K562 (cell line): Measurements from ENCODE around the gene LAG3. TPM values are rescaled to one million over a fixed set of nuclear protein-coding genes. Genes with fewer than 3 reads are reported as not detected.

ENCODE experiments used
- HNRNPLL ChIP-seq: fragments of 200-400 bp; formaldehyde crosslinking; IDR thresholded peaks from 2 replicates; pipeline ENCODE4 v1.6.1; 2017; ENCODE audit warnings: low read length, low read depth, mild to moderate bottlenecking; ENCODE audit not compliant: poor library complexity, severe bottlenecking
- TBL1XR1 ChIP-seq, 2 experiments: IDR thresholded peaks; 2 replicates each; pipeline ENCODE4 v1.6.1; 2012; ENCODE audit warnings: improper control_type of control experiment in 2 of 2, low read length in 2 of 2, mild to moderate bottlenecking in 1 of 2
- YBX1 ChIP-seq: fragments of 450-650 bp; IDR thresholded peaks from 2 replicates; pipeline ENCODE4 v1.7.1; 2016; ENCODE audit warnings: mild to moderate bottlenecking
- ZNF318 ChIP-seq, 2 experiments: fragments of 450-650 bp; IDR thresholded peaks; 2 replicates each; pipeline ENCODE4 v1.6.1; 2016; ENCODE audit warnings: mild to moderate bottlenecking in 2 of 2, borderline replicate concordance in 1 of 2, low read depth in 1 of 2, moderate library complexity in 1 of 2
- ZNF655 ChIP-seq: fragments of 250-450 bp; sonication (Bioruptor Pico); IDR thresholded peaks from 2 replicates; pipeline ENCODE4 v1.5.0; 2021
- polyA plus RNA-seq, 8 experiments: library from polyadenylated mRNA; depleted of rRNA in 4 of 8; stranded (reverse) in 5 of 8; unstranded in 3 of 8; fragments of >200 nt; fragmentation: Nextera tagmentation in 2 of 8; fragmentation: Illumina TruSeq in 1 of 8; extraction: Ambion mirVana in 2 of 8; extraction: Trizol in 1 of 8; gene quantifications; 2 replicates each; pipeline versions ENCODE4 v1.2.1 to v1.2.3, GENCODE V29; 2011 to 2014; ENCODE audit warnings: inconsistent platforms in 1 of 8, missing spikeins in 1 of 8
- total RNA-seq, 7 experiments: library from RNA; depleted of rRNA in 6 of 7; stranded (reverse); fragments of >200 nt in 6 of 7; fragmentation: Illumina TruSeq in 2 of 7; extraction: Trizol in 2 of 7; gene quantifications; 2 replicates each; pipeline versions ENCODE4 v1.2.1 to v1.2.3, GENCODE V29; 2011 to 2021; ENCODE audit warnings: low replicate concordance in 1 of 7

LAG3 gene
- total and polyA plus RNA-seq, 9 of the 15 experiments (the other 6 are each of a cell fraction or from before 2014, with no cell fraction given), result 0.07 to 0.66 (median 0.09) TPM; not detected in 1

- TF ChIP-seq ZNF318 (IDR thresholded peaks at IDR 0.05; ENCODE audit: borderline replicate concordance in 1 of 2, low read depth in 1 of 2) (no peak), TBL1XR1 (IDR thresholded peaks at IDR 0.05; ENCODE audit: low read length in 2 of 2) (no peak), ZNF655 (CRISPR knock-in tag) (no peak), HNRNPLL (no peak), YBX1 (no peak)
These were observed 45.9 kb downstream of the LAG3 start (continued) for GRCh38 chr12:6818222-6818621.
